ENCODE measurements around the gene RAMACL.

- TF ChIP-seq, protein P1, sequence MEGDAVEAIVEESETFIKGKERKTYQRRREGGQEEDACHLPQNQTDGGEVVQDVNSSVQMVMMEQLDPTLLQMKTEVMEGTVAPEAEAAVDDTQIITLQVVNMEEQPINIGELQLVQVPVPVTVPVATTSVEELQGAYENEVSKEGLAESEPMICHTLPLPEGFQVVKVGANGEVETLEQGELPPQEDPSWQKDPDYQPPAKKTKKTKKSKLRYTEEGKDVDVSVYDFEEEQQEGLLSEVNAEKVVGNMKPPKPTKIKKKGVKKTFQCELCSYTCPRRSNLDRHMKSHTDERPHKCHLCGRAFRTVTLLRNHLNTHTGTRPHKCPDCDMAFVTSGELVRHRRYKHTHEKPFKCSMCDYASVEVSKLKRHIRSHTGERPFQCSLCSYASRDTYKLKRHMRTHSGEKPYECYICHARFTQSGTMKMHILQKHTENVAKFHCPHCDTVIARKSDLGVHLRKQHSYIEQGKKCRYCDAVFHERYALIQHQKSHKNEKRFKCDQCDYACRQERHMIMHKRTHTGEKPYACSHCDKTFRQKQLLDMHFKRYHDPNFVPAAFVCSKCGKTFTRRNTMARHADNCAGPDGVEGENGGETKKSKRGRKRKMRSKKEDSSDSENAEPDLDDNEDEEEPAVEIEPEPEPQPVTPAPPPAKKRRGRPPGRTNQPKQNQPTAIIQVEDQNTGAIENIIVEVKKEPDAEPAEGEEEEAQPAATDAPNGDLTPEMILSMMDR (IDR thresholded peaks at IDR 0.05): no peak
- no peak for TF ChIP-seq POLR2A (IDR thresholded peaks at IDR 0.05)
Observed at GRCh38 chr6:166635013-166635970, 48.8 kb upstream of the RAMACL start.
